Astrocyte (in vitro differentiated cells and primary cell): Measurements from ENCODE around the gene TLR5.

ENCODE experiments used
- CTCF ChIP-seq: IDR thresholded peaks from 2 replicates; pipeline ENCODE4 v1.5.1; 2011; ENCODE audit warnings: low read depth, mild to moderate bottlenecking, inconsistent platforms, low read length, moderate library complexity; ENCODE audit not compliant: insufficient read depth
- EZH2 ChIP-seq: IDR thresholded peaks from 2 replicates; pipeline ENCODE4 v1.6.1; 2012; ENCODE audit warnings: mild to moderate bottlenecking, low read length, inconsistent platforms; ENCODE audit not compliant: insufficient read depth

GRCh38 chr1:223077247-223077833 is 65.7 kb downstream of the TLR5 start:
- TF ChIP-seq CTCF (no peak), EZH2 (no peak)
